Urothelium cell line (cell line): ENCODE measurements around the gene DTNB.
"Not testable (repeated sequence)": the region's sequence is repeated elsewhere in the genome, so short reads cannot be mapped to it uniquely, and the experiment has no call there.

Experiments
- DNase-seq: peaks from one replicate; pipeline ENCODE4 v3.0.0; 2011; ENCODE audit warnings: low spot score, mixed read lengths
- FAIRE-seq: peaks from 2 replicates; lab custom pipeline; 2011; peaks lifted over from hg19 to GRCh38; lab: Jason Lieb, UNC

Gene DTNB

GRCh38 chr2:25684577-25685473 is 11.4 kb upstream of the DTNB start:
- FAIRE-seq (no peak), DNase-seq (no peak)

- DNase-seq (no peak), FAIRE-seq (no peak)
These were observed 8.7 kb upstream of the DTNB start for GRCh38 chr2:25682082-25682481.

- FAIRE-seq (no peak), DNase-seq (no peak)
These were observed 4.5 kb upstream of the DTNB start for GRCh38 chr2:25677877-25678276.

- DNase-seq: no peak
- FAIRE-seq: no peak
These were observed 643 bp upstream of the DTNB start for GRCh38 chr2:25674077-25674362.

- no peak for FAIRE-seq
- peak; percentile 83 for DNase-seq
These were observed 680 bp downstream of the DTNB start for GRCh38 chr2:25672494-25673299.

DNA sequence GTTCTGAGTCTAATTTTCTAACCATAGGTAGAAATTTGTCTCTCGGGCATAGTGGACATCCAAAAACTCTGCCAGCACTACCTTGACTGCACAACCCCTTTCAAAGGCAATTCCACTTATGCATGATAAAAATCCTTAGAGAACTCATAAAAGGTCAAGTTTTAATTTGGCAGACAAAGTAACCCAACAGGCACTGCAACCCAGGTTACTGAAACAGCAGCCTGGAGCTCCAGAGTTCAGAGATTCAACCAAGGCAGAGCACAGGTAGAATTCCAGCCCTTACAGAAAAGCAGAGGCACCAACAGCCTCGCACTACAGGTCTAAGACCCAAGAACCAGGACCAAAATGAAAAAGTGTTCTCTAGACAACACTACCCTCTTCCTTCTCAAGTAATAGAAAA is 1.8 kb downstream of the DTNB start:
- DNase-seq (no peak), FAIRE-seq (no peak)

DNA sequence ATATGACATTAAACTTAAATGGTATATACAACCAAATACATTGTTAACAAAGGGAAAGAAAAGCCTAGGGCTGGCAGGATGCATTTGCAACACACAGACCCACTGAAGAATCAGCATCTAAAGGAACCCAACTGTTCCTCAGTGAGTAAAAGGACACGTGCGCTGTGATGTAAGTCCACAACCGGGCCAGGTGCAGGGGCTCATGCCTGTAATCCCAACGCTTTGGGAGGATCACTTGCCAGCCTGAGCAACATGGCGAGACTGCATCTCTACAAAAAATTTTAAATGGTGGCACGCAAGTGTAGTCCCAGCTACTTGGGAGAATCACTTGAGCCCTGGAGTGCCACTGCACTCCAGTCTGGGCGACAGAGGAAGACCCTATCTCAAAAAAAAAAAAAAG is 3.9 kb downstream of the DTNB start:
- no peak for DNase-seq
- no peak for FAIRE-seq

DNA sequence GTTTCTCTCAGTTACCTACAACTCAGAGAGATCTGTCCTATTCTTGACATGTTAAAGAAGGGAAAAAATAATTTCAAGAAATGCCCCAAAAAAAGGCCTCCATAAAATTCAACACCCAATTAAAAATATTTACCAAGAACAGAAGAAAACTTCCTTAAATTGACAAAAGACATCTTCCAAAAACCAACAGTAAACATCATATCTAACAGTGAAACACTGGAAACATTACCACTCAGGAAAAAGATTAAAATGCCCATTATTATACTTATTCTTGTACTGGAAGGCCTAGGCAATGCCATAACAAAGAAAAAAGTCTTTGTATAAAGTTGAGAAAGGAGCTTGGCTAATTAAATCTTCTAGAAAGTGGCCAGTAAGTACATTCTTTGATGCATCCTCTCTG is 7.2 kb downstream of the DTNB start:
- FAIRE-seq (no peak), DNase-seq (no peak)

DNA sequence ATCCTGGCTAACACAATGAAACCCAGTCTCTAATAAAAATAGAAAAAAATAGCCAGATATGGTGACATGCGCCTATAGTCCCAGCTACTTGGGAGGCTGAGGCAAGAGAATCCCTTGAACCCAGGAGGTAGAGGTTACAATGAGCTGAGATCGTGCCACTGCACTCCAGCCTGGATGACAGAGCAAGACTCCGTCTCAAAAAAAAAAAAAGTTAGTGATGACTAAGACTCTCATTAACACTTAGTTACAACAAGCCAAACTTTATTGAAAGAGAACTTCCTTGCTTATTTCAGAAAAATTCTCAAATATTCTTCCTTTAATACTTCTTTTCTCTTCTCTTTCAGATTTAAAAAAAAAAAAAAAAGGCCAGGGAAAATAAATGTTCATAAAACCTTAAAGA is 7.9 kb downstream of the DTNB start:
- not testable (repeated sequence) for DNase-seq, FAIRE-seq

GRCh38 chr2:25664965-25665307 is 8.4 kb downstream of the DTNB start:
- DNase-seq: no peak
- FAIRE-seq: no peak

DNA sequence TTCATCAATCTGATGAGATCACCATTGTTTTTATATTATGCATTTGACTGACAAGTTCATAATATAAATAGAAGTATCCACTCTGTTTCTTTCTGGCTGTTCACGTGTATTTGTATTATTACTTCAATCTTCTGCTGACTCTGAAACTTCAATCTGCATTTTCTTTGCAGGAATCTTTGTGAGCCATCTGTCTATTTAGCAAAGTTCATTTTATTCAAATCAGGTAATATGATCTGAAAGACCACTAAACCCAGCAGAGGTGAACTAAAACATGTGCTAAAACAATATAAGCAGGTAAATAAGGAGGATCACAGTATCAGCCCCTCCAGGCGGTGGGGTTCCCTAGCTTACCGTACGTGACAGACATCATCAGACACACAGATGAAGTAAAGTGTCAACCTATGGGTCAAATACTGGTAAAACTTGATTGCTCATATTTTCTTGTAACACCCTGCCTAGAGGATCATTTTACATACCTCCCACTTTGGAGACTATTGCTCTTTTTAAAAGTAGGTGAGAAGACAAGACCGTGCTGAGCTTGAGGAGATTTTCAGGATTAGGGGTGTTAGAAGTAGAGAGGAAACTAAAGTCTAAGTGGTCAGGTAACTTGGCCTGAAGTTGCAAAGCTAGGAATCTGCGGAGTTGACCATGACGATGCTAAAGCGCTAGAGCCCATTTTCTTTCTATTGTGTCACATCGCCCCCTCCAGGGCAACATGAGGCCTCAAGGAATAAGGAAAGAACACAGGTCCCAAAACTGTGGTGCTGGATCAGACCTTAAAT is 9.0 kb downstream of the DTNB start:
- no peak for FAIRE-seq

GRCh38 chr2:25655316-25655715 is 18.1 kb downstream of the DTNB start:
- no peak for FAIRE-seq
- no peak for DNase-seq

More for the DNA sequence above, 9.0 kb downstream of the DTNB start:
- no peak for DNase-seq

GRCh38 chr2:25654801-25655200 is 18.6 kb downstream of the DTNB start:
- FAIRE-seq (no peak), DNase-seq (no peak)

- FAIRE-seq (no peak), DNase-seq (no peak)
These were observed 21.5 kb downstream of the DTNB start for GRCh38 chr2:25651782-25652455.

- FAIRE-seq (no peak), DNase-seq (no peak)
These were observed 22.3 kb downstream of the DTNB start for GRCh38 chr2:25651066-25651465.

DNA sequence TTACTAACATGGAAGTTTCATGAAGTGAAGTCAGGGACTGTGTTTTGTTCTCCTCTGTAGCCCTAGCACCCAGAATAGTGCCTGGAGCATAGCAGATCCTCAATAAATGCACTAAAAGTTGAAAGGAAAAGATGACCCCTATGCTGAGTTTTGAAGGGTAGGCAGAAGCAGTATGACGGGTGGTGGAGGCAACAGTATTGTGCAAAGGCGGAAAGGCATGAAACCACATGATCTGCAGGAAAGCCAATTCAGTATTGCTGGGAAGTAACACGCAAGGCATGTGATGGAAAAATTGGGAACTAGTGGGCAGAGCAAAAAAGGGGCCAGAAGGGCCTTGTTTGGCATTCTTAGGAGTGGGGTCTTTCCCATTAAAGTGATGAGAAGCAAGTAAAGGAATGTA is 23.1 kb downstream of the DTNB start:
- DNase-seq (no peak), FAIRE-seq (no peak)

DNA sequence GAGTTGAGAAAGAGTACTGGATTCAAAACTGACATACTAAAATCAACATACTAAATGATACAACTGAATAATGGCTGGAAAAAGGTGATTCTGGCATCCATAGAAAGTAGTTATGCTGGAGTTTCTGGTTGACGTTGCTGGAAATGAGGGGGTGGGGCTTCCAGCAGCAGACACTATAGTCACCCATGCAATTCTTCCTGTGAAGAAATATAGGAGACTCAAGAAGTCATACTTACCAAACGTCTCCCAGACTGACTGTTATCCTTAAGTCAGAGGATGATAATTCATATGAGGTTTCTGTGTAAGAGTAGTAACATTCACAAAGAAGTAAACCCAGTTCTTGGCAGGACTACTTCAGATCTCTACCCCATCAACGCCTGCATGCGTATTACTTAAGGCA is 23.6 kb downstream of the DTNB start:
- DNase-seq: no peak
- FAIRE-seq: no peak

- no peak for FAIRE-seq
- no peak for DNase-seq
These were observed 31.1 kb downstream of the DTNB start for GRCh38 chr2:25642298-25642697.

DNA sequence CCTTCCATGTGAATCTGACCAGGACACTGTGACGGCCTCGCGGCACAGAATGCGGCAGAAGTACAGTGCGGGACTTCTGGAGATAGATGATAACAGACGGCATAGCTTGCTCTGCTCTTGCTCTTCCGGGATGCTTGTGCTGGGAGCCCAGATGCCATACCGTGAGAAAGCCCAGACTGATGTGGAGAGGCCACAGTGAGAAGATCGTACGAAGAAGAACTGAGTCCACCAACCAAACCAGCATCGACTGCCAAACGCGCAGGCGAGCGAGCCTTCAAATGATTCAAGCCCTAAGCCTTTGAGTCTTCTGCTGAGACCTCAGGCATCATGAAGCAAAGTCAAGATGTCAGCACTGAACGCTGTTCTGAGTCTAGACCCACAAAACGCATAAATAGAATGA is 33.7 kb downstream of the DTNB start:
- FAIRE-seq (no peak), DNase-seq (no peak)

GRCh38 chr2:25639131-25639530 is 34.2 kb downstream of the DTNB start:
- FAIRE-seq: peak; percentile 46
- DNase-seq: no peak

DNA sequence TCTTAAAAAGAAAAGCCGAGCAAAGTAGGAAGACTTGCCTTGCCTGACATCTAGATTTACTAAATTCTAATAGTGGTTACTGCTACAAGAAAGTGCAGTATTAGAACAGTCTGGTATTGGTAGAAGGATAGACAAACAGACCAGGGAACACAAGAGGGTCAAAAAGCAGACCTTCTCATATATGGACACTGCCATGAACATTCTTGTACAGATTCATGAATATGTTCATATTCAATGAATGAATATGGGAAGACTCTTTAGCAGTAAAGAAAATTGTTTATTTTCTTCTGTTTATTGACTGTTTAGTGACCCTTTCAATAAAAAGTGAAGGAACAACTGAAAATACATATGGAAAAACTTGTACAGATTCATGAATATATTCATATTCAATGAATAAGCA is 37.6 kb downstream of the DTNB start:
- DNase-seq (no peak), FAIRE-seq (no peak)
